Ammon's horn (tissue), 1 donor: ENCODE data around the gene JADE2.
"Not testable (repeated sequence)": the region's sequence is repeated elsewhere in the genome, so short reads cannot be mapped to it uniquely, and the experiment has no call there.

Experiments used
- DNase-seq: peaks from one replicate; pipeline ENCODE4 v3.0.0-alpha.2; 2016; ENCODE audit warnings: low spot score

The JADE2 gene

GRCh38 chr5:134524826-134525682 lies at the start of gene JADE2:
Gene JADE2 (plus strand): TSS chr5:134525670. CDS start chr5:134535858, 10,188 bp downstream.
- peak; percentile 62 for DNase-seq

- no peak for DNase-seq
Observed at GRCh38 chr5:134477462-134478245, 47.8 kb upstream of the JADE2 start.

- DNase-seq: no peak
Observed at GRCh38 chr5:134479839-134480238, 45.6 kb upstream of the JADE2 start.

- DNase-seq: no peak
Observed at GRCh38 chr5:134489227-134489944, 36.1 kb upstream of the JADE2 start.

- DNase-seq: no peak
Observed at GRCh38 chr5:134490255-134490924, 35.1 kb upstream of the JADE2 start.

- DNase-seq: no peak
Observed at GRCh38 chr5:134490925-134491271, 34.6 kb upstream of the JADE2 start.

GRCh38 chr5:134491841-134492442 lies 33.5 kb upstream of the JADE2 start:
- DNase-seq: no peak

- no peak for DNase-seq
Observed at GRCh38 chr5:134492568-134492967, 32.9 kb upstream of the JADE2 start.

- DNase-seq: no peak
Observed at GRCh38 chr5:134493461-134494055, 31.9 kb upstream of the JADE2 start.

- DNase-seq: no peak
Observed at GRCh38 chr5:134494780-134495179, 30.7 kb upstream of the JADE2 start.

- not testable (repeated sequence) for DNase-seq
Observed at GRCh38 chr5:134499905-134500304, 25.6 kb upstream of the JADE2 start.

- no peak for DNase-seq
Observed at GRCh38 chr5:134500699-134501430, 24.6 kb upstream of the JADE2 start.

GRCh38 chr5:134502259-134502658 lies 23.2 kb upstream of the JADE2 start:
- no peak for DNase-seq

GRCh38 chr5:134503088-134503936 lies 22.2 kb upstream of the JADE2 start:
- DNase-seq: no peak

GRCh38 chr5:134503937-134504437 lies 21.5 kb upstream of the JADE2 start:
- no peak for DNase-seq

- no peak for DNase-seq
Observed at GRCh38 chr5:134504629-134505300, 20.7 kb upstream of the JADE2 start.

GRCh38 chr5:134506054-134507039 lies 19.1 kb upstream of the JADE2 start:
- DNase-seq: no peak
